Measurements from ENCODE around the gene SPPL3.
"Not testable (repeated sequence)": the region's sequence is repeated elsewhere in the genome, so short reads cannot be mapped to it uniquely, and the experiment has no call there.

The SPPL3 gene

DNA sequence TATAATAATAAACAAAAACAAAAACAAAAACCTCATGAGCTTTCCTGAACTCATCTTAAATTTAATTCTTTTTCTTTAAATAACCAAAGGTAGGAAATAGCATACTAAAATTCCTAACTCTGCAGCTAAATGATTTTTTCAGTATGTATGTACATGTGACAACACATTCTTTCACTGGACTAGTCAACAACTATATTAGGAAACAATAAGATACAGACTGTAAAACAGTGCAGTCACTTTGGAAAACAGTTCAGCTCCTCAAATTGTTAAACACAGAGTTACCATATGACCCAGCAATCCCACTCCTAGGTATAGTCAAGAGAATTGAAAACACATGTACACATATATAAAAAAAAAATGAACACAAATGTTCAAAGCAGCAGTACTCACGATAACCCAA lies 64.7 kb downstream of the SPPL3 start:
- H3K4me3 ChIP-seq (replicated peaks; ENCODE audit: low read depth, low read length), result no peak overlapping the region
- TF ChIP-seq, protein P1, sequence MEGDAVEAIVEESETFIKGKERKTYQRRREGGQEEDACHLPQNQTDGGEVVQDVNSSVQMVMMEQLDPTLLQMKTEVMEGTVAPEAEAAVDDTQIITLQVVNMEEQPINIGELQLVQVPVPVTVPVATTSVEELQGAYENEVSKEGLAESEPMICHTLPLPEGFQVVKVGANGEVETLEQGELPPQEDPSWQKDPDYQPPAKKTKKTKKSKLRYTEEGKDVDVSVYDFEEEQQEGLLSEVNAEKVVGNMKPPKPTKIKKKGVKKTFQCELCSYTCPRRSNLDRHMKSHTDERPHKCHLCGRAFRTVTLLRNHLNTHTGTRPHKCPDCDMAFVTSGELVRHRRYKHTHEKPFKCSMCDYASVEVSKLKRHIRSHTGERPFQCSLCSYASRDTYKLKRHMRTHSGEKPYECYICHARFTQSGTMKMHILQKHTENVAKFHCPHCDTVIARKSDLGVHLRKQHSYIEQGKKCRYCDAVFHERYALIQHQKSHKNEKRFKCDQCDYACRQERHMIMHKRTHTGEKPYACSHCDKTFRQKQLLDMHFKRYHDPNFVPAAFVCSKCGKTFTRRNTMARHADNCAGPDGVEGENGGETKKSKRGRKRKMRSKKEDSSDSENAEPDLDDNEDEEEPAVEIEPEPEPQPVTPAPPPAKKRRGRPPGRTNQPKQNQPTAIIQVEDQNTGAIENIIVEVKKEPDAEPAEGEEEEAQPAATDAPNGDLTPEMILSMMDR (IDR thresholded peaks at IDR 0.05; ENCODE audit: low read length, missing control alignments), result no peak
- no peak for DNase-seq (ENCODE audit: low read depth)

DNA sequence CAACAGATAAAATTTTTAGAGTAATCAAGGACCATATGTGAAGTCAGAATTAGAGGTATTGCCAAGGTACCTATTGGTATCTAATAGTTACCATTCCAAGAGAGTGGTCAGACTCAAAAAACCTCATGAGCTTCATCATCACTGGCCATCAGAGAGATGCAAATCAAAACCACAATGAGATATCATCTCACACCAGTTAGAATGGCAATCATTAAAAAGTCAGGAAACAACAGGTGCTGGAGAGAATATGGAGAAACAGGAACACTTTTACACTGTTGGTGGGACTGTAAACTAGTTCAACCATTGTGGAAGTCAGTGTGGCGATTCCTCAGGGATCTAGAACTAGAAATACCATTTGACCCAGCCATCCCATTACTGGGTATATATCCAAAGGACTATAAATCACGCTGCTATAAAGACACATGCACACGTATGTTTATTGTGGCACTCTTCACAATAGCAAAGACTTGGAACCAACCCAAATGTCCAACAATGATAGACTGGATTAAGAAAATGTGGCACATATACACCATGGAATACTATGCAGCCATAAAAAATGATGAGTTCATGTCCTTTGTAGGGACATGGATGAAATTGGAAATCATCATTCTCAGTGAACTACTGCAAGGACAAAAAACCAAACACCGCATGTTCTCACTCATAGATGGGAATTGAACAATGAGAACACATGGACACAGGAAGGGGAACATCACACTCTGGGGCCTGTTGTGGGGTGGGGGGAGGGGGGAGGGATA lies 65.4 kb downstream of the SPPL3 start:
- DNase-seq (ENCODE audit: low read depth); H3K4me3 ChIP-seq (replicated peaks; ENCODE audit: low read depth, low read length): not testable (repeated sequence)

DNA sequence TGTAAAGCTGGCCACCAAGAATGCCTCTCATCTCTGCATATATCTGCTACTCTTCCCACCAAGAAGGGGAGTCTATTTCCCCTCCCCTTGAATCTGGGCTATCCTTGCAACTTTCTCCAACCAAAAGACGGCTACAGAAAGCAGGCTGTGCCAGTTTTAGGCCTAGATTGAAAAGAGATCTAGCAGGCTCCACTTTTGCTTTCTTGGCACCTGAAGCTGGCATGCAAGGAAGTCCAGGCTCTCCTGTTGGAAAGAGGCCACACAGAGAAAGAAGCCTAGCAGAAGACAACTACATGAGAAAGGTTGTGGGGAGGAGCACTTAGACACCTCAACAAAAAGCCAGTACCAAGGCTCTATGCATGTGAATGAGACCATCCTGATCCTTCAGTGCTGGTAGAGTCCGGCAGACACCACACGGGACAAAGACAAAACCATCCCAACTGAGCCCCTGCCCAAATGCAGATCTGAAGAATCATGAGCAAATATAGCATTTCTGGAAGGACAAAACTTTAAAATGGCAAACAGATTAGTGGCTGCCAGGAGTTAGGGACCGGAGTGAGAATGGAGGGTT lies 68.0 kb downstream of the SPPL3 start:
- H3K4me3 ChIP-seq (replicated peaks; ENCODE audit: low read depth, low read length), result no peak overlapping the region
- TF ChIP-seq, protein P1 (IDR thresholded peaks at IDR 0.05; ENCODE audit: low read length, missing control alignments), result no peak

DNA sequence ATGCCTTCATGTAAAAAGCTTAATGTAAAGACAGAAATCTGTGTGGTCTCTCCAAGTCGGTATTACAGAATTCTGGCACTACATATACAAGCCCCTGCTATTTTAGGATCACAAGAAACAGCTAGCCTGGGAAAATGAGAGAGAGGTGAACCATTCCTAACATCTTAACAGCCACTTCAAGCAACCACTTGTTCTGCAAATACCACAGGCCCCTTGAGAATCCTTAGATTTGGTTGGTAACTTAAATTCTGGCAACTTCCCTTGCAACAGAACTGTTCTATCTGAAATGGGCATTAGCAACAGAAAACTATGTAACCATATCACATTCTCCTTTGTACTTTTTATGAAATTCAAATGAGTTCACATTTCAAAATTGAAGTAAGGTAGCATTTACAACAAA lies 68.5 kb downstream of the SPPL3 start:
- TF ChIP-seq, protein P1 (IDR thresholded peaks at IDR 0.05; ENCODE audit: low read length, missing control alignments), result no peak
- no peak overlapping the region for H3K4me3 ChIP-seq (replicated peaks; ENCODE audit: low read depth, low read length)
- no peak for DNase-seq (ENCODE audit: low read depth)

More for the DNA sequence above, 68.0 kb downstream of the SPPL3 start:
- no peak for DNase-seq (ENCODE audit: low read depth)

DNA sequence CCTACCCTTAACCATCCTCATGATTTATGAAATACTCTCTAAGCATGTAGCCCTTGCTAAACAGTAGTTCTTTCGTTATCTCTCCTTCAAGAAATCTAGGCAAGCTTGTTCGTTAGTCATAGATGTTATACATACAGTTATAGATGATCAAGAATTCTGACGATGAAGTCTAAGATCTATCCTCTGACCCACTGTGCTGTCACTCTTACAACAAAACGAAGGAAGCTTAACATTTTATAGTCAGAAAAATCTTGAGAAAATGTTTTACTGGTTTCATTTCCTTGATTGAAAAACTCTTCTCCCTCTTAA lies 68.9 kb downstream of the SPPL3 start:
- H3K4me3 ChIP-seq (replicated peaks; ENCODE audit: low read depth, low read length), result no peak overlapping the region
- DNase-seq (ENCODE audit: low read depth), result no peak
- TF ChIP-seq, protein P1 (IDR thresholded peaks at IDR 0.05; ENCODE audit: low read length, missing control alignments), result no peak

DNA sequence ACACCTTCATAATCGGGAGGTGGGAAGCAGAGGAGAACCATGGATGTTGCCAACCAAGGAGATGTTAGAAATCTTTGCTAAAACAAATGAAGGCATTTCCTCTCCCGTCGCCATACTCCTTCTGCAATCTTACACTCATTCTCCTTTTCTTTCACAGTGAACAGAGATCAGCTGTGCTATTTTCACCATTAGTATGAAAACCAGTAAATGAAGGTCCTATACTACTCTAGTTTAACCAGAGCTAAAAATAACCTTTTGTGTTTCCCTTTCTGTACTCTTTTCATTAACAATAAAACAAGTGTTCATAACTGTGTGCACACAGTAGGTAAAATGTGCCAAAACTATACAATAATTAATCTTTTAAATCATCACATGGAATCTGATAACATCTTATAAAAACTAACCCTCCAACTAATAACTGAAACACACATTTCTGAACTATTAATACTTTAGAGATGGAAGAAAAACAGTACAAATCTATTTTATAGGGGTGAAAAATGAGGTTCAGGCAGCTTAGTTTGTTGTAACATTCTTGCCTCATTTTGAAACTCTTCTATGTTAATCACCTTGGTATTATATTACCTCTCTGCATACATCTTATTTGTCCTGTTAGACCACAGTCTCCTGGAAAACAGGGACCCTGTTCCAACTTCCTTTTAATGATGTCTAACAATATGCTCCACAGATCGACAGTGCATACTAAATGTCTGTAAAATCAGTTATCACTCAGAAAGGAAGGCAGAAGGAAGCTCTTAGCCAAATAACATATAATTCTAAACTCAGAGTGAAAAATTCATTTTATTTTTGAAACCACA lies 69.5 kb downstream of the SPPL3 start:
- DNase-seq (ENCODE audit: low read depth), result no peak
- TF ChIP-seq, protein P1 (IDR thresholded peaks at IDR 0.05; ENCODE audit: low read length, missing control alignments), result no peak
- H3K4me3 ChIP-seq (replicated peaks; ENCODE audit: low read depth, low read length), result no peak overlapping the region

DNA sequence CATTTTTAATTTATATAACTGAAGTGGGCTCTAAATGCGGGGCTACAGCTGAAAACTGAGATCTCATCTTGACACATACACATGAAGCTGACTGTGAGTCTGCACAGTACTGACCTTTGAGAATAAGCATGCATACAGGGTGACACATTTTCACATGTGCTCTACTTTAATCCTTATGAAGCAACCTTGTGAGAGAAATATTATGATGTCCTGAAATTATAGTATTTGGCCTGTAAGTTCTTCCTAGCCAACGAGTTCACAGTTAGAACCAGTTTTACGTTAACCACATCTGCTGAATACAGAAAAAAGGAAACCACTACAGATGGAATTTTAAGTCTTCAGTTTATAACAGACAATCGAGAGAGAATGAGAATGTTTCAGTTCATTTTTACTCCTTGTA lies 70.3 kb downstream of the SPPL3 start:
- no peak overlapping the region for H3K4me3 ChIP-seq (replicated peaks; ENCODE audit: low read depth, low read length)
- DNase-seq (ENCODE audit: low read depth), result no peak
- TF ChIP-seq, protein P1 (IDR thresholded peaks at IDR 0.05; ENCODE audit: low read length, missing control alignments), result no peak

Measured in fibroblast of pulmonary artery (primary cell).